ENCODE data around the gene GNAQ.

- TF ChIP-seq CTCF (conservative IDR thresholded peaks at IDR 0.05; ENCODE audit: low read depth, low read length) = no peak
- TF ChIP-seq EZH2 (IDR thresholded peaks at IDR 0.05; ENCODE audit: low read length, unreplicated experiment) = no peak
These were observed 197.8 kb downstream of the GNAQ start for GRCh38 chr9:77833561-77834429.
